ENCODE results near the gene ALOX12.
"Not testable (repeated sequence)": the region's sequence is repeated elsewhere in the genome, so short reads cannot be mapped to it uniquely, and the experiment has no call there.

ALOX12 gene

GRCh38 chr17:7045492-7046126, 49.8 kb downstream of the ALOX12 start:
- DNase-seq (ENCODE audit: low read depth in 4 of 4, low spot score in 1 of 4): no peak

DNA sequence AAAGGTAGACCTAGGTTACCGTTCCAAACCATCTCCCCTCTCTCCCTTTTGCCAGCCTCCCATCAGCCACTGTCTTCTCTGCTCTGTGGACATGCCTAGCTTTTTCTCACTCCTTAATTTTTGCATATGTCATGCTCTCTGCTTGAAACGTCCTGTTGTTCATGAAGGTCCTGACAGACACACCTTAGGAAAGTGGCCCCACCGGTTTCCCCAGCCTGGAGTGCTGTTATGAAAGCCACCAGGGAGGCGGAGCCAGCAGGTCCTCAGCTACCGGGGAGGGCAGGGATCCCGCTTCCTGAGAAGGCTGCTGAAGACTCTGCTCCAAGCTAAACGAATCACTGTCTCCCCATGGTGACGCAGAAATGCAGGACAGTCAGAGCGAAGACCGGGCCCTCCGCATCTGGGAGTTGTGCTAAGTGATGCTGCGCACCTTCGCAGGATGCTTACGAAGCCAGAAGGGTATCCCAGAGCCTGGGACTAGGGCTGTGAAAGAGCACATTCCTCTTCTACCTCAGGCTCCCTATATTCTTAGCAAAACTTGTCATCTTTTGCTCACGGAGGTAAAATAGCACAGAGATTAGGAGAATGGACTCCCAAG, 50.4 kb downstream of the ALOX12 start:
- DNase-seq (ENCODE audit: low read depth in 4 of 4, low spot score in 1 of 4): no peak

DNA sequence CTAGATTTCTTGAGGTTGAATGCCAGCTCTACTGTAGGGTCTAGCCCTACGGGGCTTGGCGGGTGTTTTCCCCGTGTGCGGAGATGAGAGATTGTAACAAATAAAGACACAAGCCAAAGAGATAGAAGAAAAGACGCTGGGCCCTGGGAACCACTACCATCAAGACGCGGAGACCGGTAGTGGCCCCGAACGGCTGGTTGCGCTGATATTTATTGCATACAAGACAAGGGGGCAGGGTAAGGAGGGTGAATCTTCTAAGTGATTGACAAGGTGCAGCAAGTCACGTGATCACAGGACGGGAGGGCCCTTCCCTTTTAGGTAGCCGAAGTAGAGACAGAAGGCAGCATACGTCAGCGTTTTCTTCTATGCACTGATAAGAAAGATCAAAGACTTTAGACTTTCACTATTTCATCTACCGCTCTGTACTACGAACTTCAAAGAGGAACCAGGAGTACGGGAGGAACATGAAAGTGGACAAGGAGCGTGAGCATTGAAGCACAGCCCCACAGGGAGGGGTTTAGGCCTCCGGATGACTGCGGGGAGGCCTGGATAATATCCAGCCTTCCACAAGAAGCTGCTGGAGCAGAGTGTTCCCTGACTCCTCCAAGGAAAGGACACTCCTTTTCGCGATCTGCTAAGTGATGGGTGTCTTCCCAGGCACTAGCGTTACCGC, 51.0 kb downstream of the ALOX12 start:
- peak in 2 of 4 experiments; percentile 44 to 63 for DNase-seq (ENCODE audit: low read depth in 4 of 4, low spot score in 1 of 4)

GRCh38 chr17:7047566-7047965, 51.7 kb downstream of the ALOX12 start:
- no peak for DNase-seq (ENCODE audit: low read depth in 4 of 4, low spot score in 1 of 4)

GRCh38 chr17:7048968-7049367, 53.1 kb downstream of the ALOX12 start:
- no peak for DNase-seq (ENCODE audit: low read depth in 4 of 4, low spot score in 1 of 4)

- not testable (repeated sequence) for DNase-seq (ENCODE audit: low read depth in 4 of 4, low spot score in 1 of 4)
These were observed 54.7 kb downstream of the ALOX12 start for GRCh38 chr17:7050583-7050982.

DNA sequence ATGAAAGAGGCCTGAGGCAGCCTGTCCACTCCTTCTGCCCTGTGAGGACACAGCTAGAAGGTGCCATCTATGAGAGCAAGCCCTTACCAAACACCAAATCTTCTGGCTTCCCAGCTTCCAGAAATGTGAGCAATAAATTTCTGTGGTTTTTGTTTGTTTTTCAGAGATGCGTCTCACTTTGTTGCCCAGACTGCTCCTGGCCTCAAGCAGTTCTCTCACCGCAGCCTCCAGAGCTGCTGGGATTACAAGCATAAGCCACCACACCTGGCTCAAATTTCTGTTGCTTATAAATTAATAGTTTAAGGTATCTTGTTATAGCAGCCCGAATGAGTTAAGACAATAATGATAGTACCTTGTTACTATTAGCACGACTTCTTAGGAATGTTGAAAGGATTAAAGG, 60.5 kb downstream of the ALOX12 start:
- no peak for DNase-seq (ENCODE audit: low read depth in 4 of 4, low spot score in 1 of 4)

- DNase-seq (ENCODE audit: low read depth in 4 of 4, low spot score in 1 of 4): no peak
These were observed 63.1 kb downstream of the ALOX12 start for GRCh38 chr17:7058831-7059447.

All from stimulated activated CD4-positive, alpha-beta T cell treated with anti-CD3 and anti-CD28 coated beads, Interleukin-1b, Interleukin-23, amount 100 ng/mL, for 24 hours (primary cell).